T-helper 22 cell (primary cell): ENCODE data around the gene KLHDC10.
"Not testable (repeated sequence)": the region's sequence is repeated elsewhere in the genome, so short reads cannot be mapped to it uniquely, and the experiment has no call there.

ENCODE experiments used
- DNase-seq: peaks from one replicate; pipeline ENCODE4 v3.0.0-alpha.2; 2020; ENCODE audit warnings: low read depth

The KLHDC10 gene

GRCh38 chr7:130156140-130156539 lies 85.8 kb downstream of the KLHDC10 start:
- DNase-seq = no peak

- no peak for DNase-seq
These were observed 87.4 kb downstream of the KLHDC10 start for GRCh38 chr7:130157700-130158099.

GRCh38 chr7:130160023-130160422 lies 89.7 kb downstream of the KLHDC10 start:
- DNase-seq = no peak

- no peak for DNase-seq
These were observed 90.1 kb downstream of the KLHDC10 start for GRCh38 chr7:130160455-130160854.

GRCh38 chr7:130162196-130162595 lies 91.9 kb downstream of the KLHDC10 start:
- DNase-seq = no peak

- DNase-seq = no peak
These were observed 104.1 kb downstream of the KLHDC10 start for GRCh38 chr7:130174237-130174959.

- no peak for DNase-seq
These were observed 107.9 kb downstream of the KLHDC10 start for GRCh38 chr7:130178251-130178650.

- DNase-seq = no peak
These were observed 109.3 kb downstream of the KLHDC10 start for GRCh38 chr7:130179631-130180030.

- DNase-seq = no peak
These were observed 110.4 kb downstream of the KLHDC10 start for GRCh38 chr7:130180571-130181262.

GRCh38 chr7:130181263-130181605 lies 110.9 kb downstream of the KLHDC10 start:
- no peak for DNase-seq

- no peak for DNase-seq
These were observed 112.7 kb downstream of the KLHDC10 start for GRCh38 chr7:130182990-130183389.

GRCh38 chr7:130184349-130184748 lies 114.0 kb downstream of the KLHDC10 start:
- DNase-seq = not testable (repeated sequence)
